ENCODE results near the gene DUS2. TPM values are rescaled to one million over a fixed set of nuclear protein-coding genes. Genes with fewer than 3 reads are reported as not detected.
"Not testable (repeated sequence)": the region's sequence is repeated elsewhere in the genome, so short reads cannot be mapped to it uniquely, and the experiment has no call there.

The DUS2 gene
- total and polyA plus RNA-seq, 4 donors = 13.3 to 17.2 (median 15.3) TPM

DNA sequence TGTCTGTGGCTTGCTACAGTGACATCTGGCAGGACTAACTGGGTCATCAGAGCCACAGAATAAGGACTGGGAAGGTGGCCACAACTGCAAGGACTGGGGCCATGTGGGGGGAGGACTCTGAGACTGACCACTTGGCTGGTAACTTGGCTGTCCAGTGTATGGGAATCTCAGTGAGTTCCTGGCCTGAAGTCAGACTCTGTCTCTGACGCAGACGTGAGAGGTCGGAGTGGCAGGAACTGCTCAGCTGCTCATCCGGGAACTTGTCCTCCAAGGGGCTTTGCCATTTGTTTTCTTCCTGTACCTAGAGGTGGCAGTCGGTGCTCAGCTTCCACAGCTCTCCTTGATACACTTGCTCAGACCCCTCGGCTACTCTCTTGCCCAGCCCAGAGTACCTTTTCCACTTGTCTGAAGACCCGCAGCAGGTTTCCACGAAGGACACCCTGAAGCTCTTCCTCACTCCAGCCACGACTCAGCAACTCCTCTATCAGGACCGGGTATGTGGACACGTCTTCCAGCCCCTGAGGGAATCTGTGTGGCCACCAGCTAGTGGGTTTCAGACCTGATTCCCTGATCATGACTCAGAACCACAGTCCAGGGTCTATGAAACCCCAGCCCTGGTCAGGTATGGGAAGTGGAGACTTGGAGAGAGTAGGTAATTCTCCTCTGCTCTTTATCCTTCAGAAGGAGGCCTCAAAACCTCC, 35.5 kb upstream of the DUS2 start:
- 67% methylated on average over 11 of the region's 11 CpGs for WGBS (ENCODE audit: insufficient coverage)
- Histone ChIP-seq H3K27ac (ENCODE audit: low read depth, low read length) (peak overlapping the region; percentile 7), H3K4me3 (ENCODE audit: low read depth, low read length) (no peak overlapping the region), H3K36me3 (ENCODE audit: control insufficient read depth, insufficient read depth, low read length) (no peaks in the 10 kb centered on the region), H3K9me3 (ENCODE audit: control insufficient read depth, insufficient read depth, low read length) (no peaks in the 10 kb centered on the region), H3K4me1 (ENCODE audit: control insufficient read depth, insufficient read depth, low read length) (peaks cover 10% of the 10 kb centered on the region), H3K27me3 (ENCODE audit: control insufficient read depth, insufficient read depth, low read length) (no peaks in the 10 kb centered on the region)
- DNase-seq (ENCODE audit: low read depth in 4 of 6, low spot score in 6 of 6) = peak in 1 of 6 donors; percentile 54

DNA sequence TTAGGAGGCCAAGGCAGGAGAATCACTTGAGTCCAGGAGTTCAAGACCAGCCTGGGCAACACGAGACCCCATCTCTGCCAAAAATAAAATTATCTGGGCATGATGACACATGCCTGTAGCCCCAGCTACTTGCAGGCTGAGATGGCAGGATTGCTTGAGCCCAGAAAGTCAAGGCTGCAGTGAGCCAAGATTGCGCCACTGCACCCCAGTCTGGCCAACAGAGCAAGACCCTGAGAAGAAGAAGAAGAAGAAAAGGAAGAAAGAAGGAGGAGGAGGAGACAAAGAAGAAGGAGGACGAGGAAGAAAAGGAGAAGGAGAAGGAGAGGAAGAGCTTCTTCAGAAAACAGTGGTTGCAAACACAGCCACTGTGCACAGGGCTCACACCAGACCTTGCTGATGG, 34.4 kb upstream of the DUS2 start:
- Histone ChIP-seq H3K36me3 (ENCODE audit: control insufficient read depth, insufficient read depth, low read length) (no peaks in the 10 kb centered on the region), H3K9me3 (ENCODE audit: control insufficient read depth, insufficient read depth, low read length) (no peaks in the 10 kb centered on the region), H3K4me3 (ENCODE audit: low read depth, low read length) (no peak overlapping the region), H3K4me1 (ENCODE audit: control insufficient read depth, insufficient read depth, low read length) (peaks cover 21% of the 10 kb centered on the region), H3K27ac (ENCODE audit: low read depth, low read length) (no peak overlapping the region), H3K27me3 (ENCODE audit: control insufficient read depth, insufficient read depth, low read length) (no peaks in the 10 kb centered on the region)
- WGBS (ENCODE audit: insufficient coverage) = 97% methylated on average over 2 of the region's 3 CpGs
- no peak for DNase-seq (ENCODE audit: low read depth in 4 of 6, low spot score in 6 of 6)

DNA sequence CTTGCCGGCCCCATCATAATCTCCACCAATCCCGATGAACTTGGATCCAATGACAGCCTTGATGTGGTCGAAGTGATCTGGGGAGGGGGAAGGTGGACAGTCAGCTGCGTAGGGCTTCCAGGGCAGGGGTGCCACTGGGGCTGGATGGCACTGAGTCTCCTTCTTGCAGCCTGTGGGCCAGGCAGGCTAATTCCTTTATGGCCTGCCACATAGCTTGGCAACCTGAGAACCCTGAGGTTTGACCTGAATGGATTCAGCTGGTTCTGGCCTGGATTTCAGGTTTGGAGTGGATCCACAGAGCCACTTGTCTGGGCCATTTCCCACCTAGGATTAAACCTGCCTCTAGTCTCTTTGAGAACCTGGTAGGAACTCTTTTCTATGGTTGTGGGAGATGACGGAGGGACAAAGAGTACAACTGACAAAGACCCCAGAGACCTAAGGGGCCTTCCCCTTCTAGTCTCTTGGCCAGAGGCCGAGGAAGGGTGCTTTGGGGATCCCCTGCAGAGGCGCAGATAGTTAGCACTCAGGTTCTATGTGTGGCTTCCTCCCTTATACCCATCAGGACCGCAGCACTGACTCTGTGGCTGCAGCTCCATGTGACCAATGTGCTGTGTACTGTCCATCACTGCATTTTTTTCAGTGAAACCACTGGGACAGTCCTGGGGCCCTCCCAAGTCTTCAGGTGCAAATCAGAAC, 33.6 kb upstream of the DUS2 start:
- H3K27me3 ChIP-seq (ENCODE audit: control insufficient read depth, insufficient read depth, low read length) = no peaks in the 10 kb centered on the region
- no peak overlapping the region for H3K4me3 ChIP-seq (ENCODE audit: low read depth, low read length)
- no peak overlapping the region for H3K27ac ChIP-seq (ENCODE audit: low read depth, low read length)
- WGBS (ENCODE audit: insufficient coverage) = 89% methylated on average over 8 of the region's 8 CpGs
- no peaks in the 10 kb centered on the region for H3K36me3 ChIP-seq (ENCODE audit: control insufficient read depth, insufficient read depth, low read length)
- DNase-seq (ENCODE audit: low read depth in 4 of 6, low spot score in 6 of 6) = no peak
- peaks cover 19% of the 10 kb centered on the region for H3K4me1 ChIP-seq (ENCODE audit: control insufficient read depth, insufficient read depth, low read length)
- no peaks in the 10 kb centered on the region for H3K9me3 ChIP-seq (ENCODE audit: control insufficient read depth, insufficient read depth, low read length)

DNA sequence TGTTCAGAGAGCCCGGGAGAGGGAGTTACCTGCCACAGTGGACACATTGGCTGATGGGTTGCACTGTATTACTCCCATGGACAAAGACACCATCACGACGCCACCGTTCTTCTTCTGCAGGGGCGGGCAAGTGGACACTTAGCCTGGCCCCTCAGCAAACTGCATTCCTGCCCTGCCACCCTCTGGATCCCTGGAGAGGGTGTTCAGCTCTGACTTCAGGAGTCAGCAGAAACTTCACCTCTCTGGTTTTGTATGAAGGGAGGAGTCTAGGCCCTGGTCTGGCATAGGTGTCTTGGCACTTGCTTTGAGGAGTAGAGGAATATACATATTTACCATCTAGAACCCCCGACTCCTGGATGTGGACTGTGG, 33.1 kb upstream of the DUS2 start:
- Histone ChIP-seq H3K4me1 (ENCODE audit: control insufficient read depth, insufficient read depth, low read length) (peaks cover 19% of the 10 kb centered on the region), H3K27ac (ENCODE audit: low read depth, low read length) (no peak overlapping the region), H3K4me3 (ENCODE audit: low read depth, low read length) (no peak overlapping the region), H3K9me3 (ENCODE audit: control insufficient read depth, insufficient read depth, low read length) (no peaks in the 10 kb centered on the region), H3K27me3 (ENCODE audit: control insufficient read depth, insufficient read depth, low read length) (no peaks in the 10 kb centered on the region), H3K36me3 (ENCODE audit: control insufficient read depth, insufficient read depth, low read length) (no peaks in the 10 kb centered on the region)
- 100% methylated on average over 1 of the region's 6 CpGs for WGBS (ENCODE audit: insufficient coverage)
- no peak for DNase-seq (ENCODE audit: low read depth in 4 of 6, low spot score in 6 of 6)

DNA sequence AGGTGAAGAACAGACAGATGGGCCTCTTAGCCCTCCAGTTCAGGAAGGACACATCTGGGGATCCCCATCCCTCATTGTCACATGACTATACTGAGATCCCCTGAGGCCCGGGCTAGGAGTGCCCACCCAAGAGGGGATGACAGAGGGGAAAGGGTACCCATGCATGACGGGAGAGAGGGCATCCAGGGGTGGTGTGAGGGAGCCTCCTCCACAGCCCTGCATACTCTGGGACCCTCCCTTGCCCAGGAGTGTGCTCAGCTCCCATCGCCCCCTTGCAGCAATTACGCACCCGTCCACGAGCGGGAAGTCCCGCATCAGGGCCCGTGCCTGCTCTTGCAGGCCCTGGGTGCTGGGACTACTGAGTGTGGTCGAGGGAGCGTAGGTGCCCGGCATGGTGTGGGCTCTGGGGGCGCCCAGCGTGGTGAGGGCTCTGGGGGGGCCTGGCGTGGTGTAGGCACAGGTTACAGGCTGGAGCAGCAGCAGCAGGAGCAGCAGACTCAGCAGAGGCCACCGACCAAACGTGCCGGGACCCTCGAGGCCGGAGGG, 30.4 kb upstream of the DUS2 start:
- Histone ChIP-seq H3K4me1 (ENCODE audit: control insufficient read depth, insufficient read depth, low read length) (peaks cover 13% of the 10 kb centered on the region), H3K4me3 (ENCODE audit: low read depth, low read length) (no peak overlapping the region), H3K27me3 (ENCODE audit: control insufficient read depth, insufficient read depth, low read length) (no peaks in the 10 kb centered on the region), H3K9me3 (ENCODE audit: control insufficient read depth, insufficient read depth, low read length) (no peaks in the 10 kb centered on the region), H3K27ac (ENCODE audit: low read depth, low read length) (no peak overlapping the region), H3K36me3 (ENCODE audit: control insufficient read depth, insufficient read depth, low read length) (no peaks in the 10 kb centered on the region)
- DNase-seq (ENCODE audit: low read depth in 4 of 6, low spot score in 6 of 6) = no peak
- WGBS (ENCODE audit: insufficient coverage) = 72% methylated on average over 18 of the region's 20 CpGs

DNA sequence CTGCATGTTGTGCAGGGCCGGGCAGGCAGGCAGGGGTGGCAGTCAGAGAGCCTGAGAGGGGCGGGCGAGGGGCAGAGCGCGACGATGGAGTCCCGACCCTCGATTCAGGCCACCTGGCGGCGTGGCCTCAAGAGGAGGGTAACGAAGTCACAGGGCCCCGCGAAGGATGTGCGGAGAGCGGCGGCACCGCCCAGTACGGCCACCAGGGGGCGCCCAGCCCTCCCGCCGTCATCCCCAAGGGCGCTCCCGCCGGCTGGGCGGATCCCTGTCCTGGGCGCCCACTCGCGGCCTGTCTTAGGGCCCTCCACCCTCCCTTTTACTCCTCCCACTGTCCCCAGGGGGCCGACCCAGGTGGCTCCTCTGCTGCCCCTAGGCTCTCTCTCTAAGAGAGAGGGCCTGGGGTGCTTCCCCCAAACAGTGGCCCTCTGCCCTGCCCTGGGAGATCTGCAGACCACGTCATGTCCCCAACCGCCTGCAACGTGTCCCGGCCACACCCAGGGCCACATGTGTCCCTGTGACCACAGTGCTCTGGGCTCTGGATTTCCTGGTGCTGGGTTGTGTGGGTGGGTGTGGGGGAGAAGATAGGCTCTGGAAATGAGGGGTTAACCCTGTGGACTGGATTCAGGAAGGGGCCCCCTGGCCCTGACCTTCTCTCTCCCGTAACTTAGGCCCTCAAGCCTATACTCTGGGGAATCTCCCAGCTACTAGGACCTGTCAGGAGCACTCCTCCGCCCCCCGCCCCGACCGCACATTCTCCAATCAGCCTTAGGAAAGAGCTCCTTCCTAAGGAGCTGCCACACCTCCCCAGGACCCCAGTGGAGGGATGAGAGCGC, 29.7 kb upstream of the DUS2 start:
- H3K36me3 ChIP-seq (ENCODE audit: control insufficient read depth, insufficient read depth, low read length) = no peaks in the 10 kb centered on the region
- peaks cover 12% of the 10 kb centered on the region for H3K4me1 ChIP-seq (ENCODE audit: control insufficient read depth, insufficient read depth, low read length)
- no peak overlapping the region for H3K27ac ChIP-seq (ENCODE audit: low read depth, low read length)
- 7% methylated on average over 35 of the region's 39 CpGs for WGBS (ENCODE audit: insufficient coverage)
- DNase-seq (ENCODE audit: low read depth in 4 of 6, low spot score in 6 of 6) = peak in 3 of 6 donors; percentile 6 to 74 (median 62)
- no peak overlapping the region for H3K4me3 ChIP-seq (ENCODE audit: low read depth, low read length)
- H3K9me3 ChIP-seq (ENCODE audit: control insufficient read depth, insufficient read depth, low read length) = no peaks in the 10 kb centered on the region
- no peaks in the 10 kb centered on the region for H3K27me3 ChIP-seq (ENCODE audit: control insufficient read depth, insufficient read depth, low read length)

DNA sequence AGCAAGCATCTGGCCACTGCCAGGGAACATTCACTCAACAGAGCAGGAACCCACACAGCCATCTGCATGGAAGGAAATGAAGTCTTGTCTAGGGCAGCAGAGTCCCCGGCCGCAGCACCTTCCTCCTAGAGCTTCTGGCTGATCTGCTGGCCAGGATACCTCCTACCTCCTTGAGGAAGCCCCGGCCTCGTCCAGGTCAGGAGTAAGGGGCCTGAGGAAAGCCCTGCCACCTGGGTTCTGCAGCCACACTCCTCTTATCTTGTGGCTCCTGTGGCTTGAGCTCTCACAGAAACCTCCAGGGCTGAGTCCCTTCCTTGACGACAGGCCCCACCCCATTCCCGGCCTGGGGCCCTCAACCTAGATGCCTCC, 29.1 kb upstream of the DUS2 start:
- H3K27me3 ChIP-seq (ENCODE audit: control insufficient read depth, insufficient read depth, low read length); DNase-seq (ENCODE audit: low read depth in 4 of 6, low spot score in 6 of 6); H3K9me3 ChIP-seq (ENCODE audit: control insufficient read depth, insufficient read depth, low read length); H3K27ac ChIP-seq (ENCODE audit: low read depth, low read length); H3K36me3 ChIP-seq (ENCODE audit: control insufficient read depth, insufficient read depth, low read length); H3K4me3 ChIP-seq (ENCODE audit: low read depth, low read length): not testable (repeated sequence)
- H3K4me1 ChIP-seq (ENCODE audit: control insufficient read depth, insufficient read depth, low read length) = peaks cover 12% of the 10 kb centered on the region
- WGBS (ENCODE audit: insufficient coverage) = 86% methylated on average over 2 of the region's 6 CpGs

DNA sequence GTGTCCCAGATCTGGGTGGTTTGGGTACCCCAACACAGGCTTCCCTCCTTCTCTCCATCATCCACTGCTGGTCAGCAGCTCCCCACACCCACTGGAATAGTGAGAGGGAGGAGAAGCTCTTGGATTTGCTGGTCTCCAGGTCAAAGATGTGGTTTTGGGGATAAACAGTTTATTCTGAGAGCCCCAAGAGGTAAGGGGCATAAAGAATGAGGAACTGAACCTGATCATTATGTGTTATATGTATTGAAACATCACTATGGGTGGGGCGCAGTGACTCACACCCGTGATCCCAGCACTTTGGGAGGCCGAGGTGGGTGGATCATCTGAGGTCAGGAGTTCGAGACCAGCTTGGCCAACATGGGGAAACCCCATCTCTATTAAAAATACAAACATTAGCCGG, 27.7 kb upstream of the DUS2 start:
- Histone ChIP-seq H3K27me3 (ENCODE audit: control insufficient read depth, insufficient read depth, low read length) (no peaks in the 10 kb centered on the region), H3K27ac (ENCODE audit: low read depth, low read length) (no peak overlapping the region), H3K9me3 (ENCODE audit: control insufficient read depth, insufficient read depth, low read length) (no peaks in the 10 kb centered on the region), H3K4me3 (ENCODE audit: low read depth, low read length) (no peak overlapping the region), H3K36me3 (ENCODE audit: control insufficient read depth, insufficient read depth, low read length) (no peaks in the 10 kb centered on the region), H3K4me1 (ENCODE audit: control insufficient read depth, insufficient read depth, low read length) (peaks cover 18% of the 10 kb centered on the region)
- DNase-seq (ENCODE audit: low read depth in 4 of 6, low spot score in 6 of 6) = no peak
- WGBS (ENCODE audit: insufficient coverage) = 100% methylated on average over 1 of the region's 5 CpGs

DNA sequence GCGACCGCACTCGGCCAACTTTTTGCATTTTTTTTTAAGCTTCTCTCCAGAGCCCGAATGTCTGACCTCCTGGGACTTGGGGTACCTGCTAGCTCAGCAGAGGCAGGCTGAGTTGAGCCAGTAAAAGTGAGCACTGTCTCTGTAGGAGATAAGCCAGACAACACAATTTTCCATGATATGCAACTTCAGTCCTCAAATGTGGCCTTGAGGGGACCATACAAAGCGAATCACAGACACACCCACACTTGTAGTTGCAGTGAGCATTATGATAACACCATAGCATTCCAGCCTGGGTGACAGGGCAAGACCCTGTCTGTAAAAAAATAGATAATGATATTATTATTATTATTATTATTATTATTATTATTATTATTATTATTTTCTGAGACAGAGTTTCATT, 26.4 kb upstream of the DUS2 start:
- H3K4me1 ChIP-seq (ENCODE audit: control insufficient read depth, insufficient read depth, low read length) = peaks cover 18% of the 10 kb centered on the region
- 97% methylated on average over 4 of the region's 5 CpGs for WGBS (ENCODE audit: insufficient coverage)

More for the DNA sequence above, 26.4 kb upstream of the DUS2 start:
- Histone ChIP-seq H3K27ac (ENCODE audit: low read depth, low read length) (no peak overlapping the region), H3K9me3 (ENCODE audit: control insufficient read depth, insufficient read depth, low read length) (no peaks in the 10 kb centered on the region), H3K36me3 (ENCODE audit: control insufficient read depth, insufficient read depth, low read length) (no peaks in the 10 kb centered on the region), H3K27me3 (ENCODE audit: control insufficient read depth, insufficient read depth, low read length) (no peaks in the 10 kb centered on the region), H3K4me3 (ENCODE audit: low read depth, low read length) (no peak overlapping the region)
- DNase-seq (ENCODE audit: low read depth in 4 of 6, low spot score in 6 of 6) = no peak
